ENCODE results near the gene TSPAN17. TPM values are rescaled to one million over a fixed set of nuclear protein-coding genes. Genes with fewer than 3 reads are reported as not detected.

TSPAN17 gene
- total RNA-seq, 1 donor from 2014 or later, result 27.1 TPM

DNA sequence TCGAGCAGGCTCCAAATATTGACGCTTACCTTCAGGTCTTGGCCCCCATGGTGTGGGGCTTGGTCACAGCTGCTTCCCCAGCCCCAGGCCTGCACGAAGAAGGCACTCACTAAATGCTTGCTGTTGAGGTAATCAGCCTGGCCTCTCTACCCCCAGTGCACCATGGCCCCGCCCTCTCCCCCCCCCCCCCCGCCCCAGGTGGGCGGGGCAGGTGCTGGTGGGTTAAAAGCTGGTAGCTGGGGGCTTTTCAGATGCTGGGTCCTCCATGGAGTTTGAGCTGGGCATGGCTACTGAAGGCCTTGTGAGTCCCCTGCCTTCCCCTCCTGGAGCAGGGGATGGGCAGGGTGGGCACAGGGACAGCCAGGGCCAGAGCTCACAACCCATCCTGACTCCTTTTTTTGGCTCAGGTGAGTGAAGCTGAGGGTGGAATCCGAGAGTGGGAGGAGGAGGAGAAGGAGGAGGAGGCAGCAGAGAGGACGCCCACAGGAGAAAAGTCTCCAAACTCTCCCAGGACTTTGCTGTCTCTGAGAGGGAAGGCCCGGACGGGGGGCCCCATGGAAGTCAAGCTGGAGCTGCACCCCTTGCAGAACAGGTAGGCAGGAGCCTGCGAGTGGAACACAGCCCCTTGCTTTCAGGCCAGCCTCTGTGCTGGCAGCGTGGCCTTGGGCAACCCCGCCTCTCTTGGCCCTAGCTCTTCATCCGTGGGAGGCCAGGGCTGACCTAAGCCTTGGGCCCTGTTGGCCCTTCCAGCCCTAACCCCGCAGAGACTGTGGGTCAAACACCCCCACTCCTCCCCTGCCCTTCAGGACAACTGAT lies 4.4 kb upstream of the TSPAN17 start:
- DNase-seq, result no peak

DNA sequence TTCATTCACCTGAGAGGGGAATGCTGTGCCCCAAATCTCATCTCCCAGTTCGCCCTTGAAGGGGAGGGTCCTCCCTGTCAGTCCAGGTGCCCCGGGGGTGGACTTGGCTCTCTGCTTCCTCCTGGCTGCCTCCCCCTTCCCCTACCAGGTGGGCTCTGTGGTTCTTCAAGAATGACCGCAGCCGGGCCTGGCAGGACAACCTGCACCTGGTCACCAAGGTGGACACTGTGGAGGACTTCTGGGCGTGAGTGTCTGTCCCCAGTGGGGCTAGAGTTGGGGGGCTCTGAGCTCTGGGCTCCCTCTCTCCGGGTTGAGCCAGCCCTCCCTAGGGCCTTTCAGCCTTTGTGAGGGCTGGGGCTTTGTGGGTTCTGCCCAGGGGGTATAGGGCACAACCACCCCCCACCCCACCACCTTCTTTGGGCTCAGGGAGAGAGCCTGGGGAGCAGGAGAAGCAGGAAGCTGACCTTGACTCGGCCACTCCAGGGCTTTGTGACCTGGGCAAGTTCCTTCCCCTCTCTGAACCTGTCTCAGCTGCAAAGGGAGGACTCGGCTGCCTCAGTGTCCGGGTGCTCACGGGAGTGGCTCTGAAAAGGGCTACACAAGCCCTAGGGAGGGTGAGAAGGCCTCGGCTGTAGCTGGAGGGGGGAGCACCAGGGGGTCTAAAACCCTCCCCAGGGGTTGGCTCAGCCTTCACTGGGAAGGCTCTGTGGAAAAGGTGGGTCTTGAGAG lies 3.6 kb upstream of the TSPAN17 start:
- no peak for DNase-seq

DNA sequence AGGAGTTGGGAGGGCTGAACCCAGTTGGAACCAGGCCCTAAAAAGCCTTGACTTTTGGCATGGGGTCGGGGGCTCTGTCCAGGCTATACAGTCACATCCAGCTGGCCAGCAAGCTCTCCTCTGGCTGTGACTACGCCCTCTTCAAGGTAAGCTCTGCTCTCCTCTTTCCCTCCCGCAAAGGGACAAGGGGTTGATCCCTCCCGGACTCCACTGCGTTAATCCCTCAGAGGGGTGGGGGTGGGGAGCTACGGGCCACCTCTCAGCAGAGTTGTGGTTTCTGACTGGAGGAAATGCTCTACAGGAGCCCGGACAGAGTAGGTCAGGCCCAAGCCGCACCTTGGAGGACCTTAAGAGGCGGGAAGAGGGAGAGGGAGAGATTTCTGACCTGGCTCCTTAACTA lies 3.0 kb upstream of the TSPAN17 start:
- no peak for DNase-seq

DNA sequence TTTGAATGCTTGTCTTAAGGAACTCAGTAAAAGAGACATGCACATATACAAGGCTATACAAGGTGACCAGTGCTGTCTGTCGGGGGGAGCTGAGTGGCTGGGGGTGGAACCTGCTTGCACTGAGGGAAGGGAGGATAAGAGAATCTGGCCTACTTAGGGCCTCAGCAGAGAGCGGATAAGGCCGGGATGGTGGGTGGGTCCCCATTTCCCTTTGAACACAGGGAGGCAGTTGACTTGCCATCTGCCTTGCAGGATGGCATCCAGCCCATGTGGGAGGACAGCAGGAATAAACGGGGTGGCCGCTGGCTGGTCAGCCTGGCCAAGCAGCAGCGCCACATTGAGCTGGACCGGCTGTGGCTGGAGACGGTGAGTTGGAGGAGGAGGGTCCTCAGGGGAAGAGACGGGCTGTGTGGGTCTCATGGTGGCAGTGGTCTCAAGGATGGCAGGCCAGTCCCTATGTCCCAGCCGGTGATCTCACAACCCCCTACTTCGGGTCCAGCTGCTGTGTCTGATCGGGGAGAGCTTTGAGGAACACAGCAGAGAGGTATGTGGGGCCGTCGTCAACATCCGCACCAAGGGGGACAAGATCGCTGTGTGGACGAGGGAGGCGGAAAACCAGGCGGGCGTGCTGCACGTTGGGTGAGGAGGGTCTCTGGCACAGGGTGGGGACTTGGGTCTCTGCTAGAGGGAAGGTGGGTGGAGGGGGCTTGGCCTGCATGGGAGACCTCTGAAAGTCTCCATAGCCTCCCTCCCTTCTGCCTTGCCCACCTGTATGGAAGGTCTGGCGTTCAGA lies 2.2 kb upstream of the TSPAN17 start:
- DNase-seq, result no peak

DNA sequence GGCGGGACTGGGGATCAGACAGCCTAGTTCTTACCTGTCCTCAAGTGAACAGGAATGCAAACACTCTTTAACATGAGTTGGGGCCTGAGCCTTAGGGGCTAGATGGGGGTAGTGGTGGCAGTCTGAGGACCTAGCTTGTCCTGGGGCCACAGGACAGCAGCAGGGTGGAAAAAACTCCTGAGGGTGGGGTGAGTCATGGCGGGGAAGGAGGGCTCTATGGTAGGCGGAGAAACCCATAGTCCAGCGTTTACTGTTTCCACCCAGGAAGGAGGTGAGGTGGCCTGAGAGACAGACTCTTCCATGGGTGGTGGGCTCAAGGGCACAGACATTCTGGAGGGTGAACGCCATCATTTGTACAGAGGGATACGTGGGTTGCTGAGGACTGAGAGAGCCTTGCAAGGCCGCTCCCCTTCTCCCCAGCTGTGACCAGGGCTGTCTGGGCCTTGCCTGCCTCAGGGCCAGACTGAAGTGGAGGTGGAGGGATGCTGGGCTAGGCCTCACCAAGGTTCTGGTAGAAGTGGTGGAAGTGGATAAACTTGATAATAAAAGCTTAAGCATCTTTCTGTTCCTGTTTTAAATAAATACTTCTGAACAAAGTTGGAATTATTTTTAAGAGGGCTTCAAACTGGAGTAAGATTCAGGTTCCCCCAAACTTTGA lies 1.1 kb upstream of the TSPAN17 start:
- DNase-seq, result no peak

DNA sequence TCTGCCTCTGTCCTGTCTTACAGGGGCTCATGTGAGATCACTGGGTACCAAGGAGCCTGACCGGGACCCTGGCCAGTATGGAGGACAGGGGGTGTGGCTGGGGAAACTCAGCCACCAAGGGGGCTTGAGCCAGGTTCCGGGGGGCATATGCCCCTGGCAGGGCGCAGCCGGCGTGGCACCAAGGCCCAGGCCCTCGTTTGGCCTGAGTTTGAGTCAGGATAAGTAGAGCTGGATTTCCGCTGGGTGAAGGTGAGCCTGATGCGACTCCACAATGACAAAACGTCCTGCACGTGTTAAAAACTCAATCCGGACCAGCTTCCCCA lies 616 bp upstream of the TSPAN17 start:
- DNase-seq, result no peak

DNA sequence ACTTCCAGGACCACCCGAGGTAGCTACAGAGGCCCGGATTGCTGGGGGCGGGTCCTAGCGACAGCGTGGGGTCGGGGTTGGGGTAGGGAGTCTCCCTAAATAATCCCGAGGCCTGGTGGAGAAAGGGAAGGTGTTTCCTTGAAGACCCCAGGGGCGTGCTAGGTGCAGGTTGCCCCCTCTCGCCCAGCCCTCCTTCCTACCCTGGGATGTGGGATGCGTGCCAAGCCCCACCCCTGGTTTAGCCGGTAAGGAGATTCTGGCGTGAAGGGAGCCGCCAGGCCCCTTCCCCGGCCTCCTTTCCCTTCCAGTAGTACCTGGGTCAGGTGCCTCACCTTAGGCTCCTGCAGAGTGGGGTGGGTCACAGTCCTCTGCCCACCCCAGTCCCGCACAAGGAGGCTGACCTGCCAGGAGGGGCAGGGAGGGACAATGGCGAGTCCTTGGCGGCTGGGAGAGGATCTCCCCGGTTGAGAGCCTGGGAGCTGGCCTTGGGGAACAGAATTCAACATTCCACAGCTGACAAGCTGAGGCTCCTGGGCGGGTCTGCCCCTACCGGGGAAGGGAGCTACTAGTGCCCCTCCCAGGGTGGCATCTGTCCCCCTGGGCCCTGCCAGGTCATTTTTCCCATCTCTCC lies 674 bp downstream of the TSPAN17 start:
- no peak for DNase-seq

DNA sequence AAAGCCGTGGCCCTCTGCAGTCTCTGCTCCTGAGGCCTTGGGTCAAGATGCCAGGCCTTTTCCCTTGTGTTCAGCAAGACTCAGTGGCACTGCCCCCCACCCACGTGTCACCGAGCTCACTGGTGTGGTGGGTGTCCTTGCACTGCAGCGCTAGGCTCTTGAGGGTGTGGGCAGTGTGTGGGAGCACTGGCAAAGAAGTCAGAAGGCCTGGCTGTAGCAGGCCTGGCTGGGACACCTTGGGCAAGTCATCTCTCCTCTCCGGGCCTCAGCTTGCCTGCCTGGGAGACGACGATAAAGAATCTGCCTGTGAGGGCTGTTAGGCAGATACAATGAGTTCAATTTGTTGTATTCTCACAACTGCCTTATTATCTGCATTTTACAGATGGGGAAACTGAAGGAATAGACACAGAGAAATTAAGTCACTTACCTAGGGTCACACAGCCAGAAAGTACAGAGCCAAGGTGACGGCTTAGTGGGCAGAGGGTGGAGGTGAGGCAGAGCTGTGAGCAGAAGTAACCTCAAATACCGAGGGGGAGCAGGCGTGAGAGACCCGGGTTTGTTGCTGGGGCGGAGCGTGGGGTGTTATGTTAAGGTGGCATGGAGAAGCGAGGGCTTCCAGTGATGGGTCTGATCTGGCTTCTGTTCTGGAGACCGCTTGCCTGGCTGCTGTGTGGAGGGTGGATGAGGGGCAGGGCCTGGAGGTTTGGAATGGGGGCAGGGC lies 1.4 kb downstream of the TSPAN17 start:
- DNase-seq, result no peak

DNA sequence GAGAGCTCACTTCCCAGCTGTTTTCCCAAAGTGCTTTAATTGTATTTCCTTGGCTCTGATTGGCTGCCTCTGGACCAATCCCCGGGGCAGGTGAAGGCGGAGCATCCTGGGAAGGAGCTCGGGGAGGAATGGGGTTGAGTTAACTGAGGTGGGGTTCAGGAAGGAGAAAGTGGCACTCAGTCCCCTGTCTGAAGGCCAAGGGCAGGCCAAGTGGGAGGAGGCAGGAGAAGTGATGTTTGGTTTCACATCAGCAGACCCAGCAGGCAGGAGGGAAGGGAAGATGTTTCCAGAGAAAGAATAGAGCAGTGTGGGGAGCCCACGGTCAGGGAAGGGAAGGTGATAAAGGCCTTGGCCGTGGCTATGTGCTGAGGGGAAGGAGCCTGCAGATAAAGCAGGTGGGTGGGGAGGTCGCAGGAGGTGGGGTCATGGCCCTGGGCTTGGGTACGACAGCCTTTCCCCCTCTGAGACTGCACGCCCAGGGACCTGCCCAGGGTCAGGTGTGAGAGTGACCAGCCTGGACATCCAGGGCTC lies 3.1 kb downstream of the TSPAN17 start:
- DNase-seq, result peak; percentile 29

DNA sequence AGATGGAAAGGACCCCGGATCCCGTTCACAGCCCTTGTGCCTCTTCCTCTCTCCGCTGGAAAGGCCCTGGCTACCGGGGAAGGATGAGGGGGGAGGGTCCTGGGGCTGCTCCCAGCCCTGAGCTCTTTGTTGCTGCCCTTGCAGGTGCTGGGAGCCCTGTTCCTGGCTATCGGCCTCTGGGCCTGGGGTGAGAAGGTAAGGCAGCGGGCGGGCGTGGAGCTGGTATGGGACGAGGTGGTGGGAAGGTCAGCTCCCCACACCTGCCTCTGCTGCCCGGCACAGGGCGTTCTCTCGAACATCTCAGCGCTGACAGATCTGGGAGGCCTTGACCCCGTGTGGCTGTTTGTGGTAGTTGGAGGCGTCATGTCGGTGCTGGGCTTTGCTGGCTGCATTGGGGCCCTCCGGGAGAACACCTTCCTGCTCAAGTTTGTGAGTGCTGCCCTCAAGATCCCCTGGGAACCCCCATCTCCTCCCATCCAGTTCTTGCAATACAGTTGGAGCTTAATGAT lies 4.2 kb downstream of the TSPAN17 start:
- DNase-seq, result no peak

DNA sequence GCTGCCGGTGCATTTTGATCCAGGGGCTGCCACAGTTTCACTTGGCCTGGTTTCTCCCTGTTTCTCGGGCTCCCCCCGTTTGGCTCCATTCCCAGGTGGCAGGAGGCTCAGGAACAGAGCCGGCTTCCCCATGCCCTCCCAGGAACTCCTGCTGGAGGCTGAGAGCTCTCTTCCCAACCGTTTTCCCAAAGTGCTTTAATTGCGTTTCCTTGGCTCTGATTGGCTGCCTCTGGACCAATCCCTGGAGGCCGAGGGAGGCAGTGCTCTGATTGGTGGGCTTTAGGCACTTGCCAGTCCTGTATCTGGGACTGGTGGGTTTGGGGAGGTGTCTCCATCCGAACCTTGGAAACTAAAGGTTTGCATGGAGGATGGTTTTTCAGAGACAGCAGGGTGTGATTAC lies 4.9 kb downstream of the TSPAN17 start:
- peak; percentile 34 for DNase-seq

DNA sequence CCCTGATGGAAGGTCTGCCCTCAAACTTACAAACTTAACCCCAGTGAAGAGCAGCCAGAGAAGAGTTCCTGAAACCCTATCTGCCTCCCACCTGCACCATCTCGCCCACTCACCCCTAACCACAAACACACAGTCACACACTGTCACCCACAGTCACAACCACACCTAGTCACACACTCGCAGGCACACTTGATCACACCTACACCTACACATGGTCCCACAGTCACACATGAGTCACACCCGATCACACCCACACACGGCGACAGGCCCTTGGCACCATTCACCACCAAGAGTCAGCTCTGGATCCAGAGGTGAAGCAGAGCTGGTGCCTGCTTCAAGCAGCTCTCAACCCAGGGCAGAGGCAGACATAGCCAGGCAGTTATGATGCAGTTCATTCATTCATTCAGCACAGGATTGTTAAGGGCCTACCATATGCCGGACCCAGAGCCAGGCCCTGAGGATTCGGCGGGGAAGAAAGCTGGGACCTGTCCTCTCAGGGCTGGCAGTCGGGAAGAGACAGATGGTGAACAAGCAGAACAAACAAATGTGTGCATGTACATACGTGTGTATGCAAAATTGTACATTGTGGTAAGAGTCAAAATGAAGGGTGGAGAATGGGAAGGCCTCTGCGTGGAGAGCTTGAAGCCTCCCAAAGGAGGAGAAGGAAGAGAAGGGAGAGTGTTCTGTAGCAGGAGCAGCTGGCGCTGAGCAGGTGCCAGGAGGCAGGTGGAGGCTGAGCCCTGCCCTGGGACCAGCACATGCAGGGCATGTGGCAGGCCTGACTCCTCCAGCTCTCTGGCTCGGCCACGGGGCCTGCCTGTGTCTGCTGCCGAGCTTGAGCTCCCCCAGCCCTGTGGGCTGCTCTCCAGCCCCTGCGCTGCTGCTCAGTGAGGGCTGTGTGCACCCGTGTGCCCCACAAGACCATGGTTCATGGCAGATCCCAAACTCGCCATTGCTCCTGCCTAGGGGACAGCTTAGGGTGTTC lies 6.4 kb downstream of the TSPAN17 start:
- DNase-seq, result peak; percentile 29

DNA sequence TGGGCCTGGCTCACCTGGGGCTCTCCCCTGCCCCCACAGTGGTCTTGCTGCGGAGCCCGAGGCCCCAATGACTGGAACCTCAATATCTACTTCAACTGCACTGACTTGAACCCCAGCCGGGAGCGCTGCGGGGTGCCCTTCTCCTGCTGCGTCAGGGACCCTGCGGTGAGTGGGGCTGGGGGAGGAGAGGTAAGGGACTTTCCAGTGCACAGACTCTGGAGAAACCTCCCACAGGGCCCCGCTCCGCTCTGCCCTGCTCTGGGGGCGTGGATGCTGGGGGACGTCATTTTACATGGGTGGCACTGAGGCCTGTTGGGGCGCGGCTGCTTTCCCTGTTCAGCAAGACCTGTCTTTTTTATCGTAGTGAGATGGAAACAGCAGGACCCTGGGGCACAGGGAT lies 7.6 kb downstream of the TSPAN17 start:
- no peak for DNase-seq

DNA sequence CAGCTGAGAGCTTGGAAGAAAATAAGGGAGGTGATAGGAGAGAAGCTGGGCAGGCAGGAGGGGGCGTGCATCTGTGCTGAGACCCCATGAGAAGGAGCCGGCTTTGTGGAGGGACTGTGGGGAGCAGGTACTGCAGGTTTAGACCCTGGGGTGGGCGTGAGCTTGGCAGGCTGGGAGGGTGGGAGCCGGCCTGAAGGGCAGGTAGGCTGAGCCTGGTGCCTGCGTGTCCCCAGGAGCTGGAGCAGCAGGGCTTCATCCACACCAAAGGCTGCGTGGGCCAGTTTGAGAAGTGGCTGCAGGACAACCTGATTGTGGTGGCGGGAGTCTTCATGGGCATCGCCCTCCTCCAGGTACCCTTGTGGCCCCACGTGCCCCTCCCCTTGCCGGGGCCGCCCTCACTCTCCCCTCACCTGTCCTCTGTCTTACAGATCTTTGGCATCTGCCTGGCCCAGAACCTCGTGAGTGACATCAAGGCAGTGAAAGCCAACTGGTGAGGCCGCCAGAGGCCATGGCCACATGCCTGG lies 9.2 kb downstream of the TSPAN17 start:
- no peak for DNase-seq

DNA sequence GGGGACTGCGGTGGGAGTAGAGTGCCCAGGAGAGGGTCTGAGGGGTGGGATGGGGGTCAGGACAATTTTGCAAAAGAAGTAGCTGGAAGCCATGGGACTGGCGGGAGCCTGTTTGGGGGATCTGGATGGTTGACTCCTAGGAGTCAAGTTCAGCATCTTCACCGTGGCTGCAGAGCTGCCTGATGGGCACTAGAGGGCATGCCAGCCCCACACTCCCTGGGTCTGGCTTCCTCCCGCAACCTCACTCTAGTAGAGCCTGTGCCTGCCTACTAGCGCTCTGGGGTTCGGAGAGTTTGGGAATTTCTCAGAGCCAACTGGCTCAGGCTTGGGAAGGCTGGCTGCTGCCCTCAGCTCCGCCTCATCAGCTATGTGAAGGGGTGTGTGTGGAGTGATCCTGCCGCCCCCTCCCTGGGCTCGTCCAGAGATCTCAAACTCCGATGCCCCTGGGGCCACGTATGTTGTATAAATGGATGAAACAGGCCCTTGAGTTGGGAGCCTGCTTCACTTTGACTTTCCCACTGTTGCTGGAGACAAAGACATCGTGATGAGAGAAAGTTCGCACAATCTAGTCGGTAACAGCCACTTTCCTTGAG lies 10.8 kb downstream of the TSPAN17 start:
- DNase-seq, result peak; percentile 70

DNA sequence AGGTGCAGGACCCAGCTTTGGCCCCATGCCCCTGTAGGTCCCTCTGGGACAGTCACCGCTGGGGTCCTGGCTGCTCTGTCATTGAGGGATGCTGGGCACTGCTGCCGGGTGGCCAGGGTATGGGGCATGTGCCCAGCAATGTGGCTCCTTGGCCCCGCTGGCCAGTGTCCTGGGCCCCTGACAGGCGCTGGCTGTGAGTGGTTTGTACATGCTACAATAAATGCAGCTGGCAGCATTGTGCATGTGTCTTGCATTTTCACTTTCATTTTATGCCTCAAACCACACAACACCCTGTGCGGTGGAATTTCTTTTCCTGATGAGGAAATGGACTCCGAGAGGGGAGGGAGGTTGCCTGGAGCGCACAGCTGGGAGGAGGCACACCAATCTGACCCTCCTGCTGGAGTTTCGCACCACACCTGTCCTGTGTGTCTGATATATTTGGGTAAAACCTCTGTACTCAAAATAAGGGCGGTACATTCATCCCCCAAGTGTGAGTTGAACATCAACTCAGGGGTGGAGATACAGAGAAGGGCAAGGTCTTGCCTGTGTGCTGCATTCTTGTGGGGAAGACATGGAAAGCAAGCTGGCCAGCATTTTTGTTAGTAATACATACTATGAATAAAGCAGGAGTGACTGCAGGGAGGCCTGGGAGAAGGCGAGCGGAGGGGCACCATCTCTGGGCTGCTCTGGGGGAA lies 11.7 kb downstream of the TSPAN17 start:
- DNase-seq, result no peak

DNA sequence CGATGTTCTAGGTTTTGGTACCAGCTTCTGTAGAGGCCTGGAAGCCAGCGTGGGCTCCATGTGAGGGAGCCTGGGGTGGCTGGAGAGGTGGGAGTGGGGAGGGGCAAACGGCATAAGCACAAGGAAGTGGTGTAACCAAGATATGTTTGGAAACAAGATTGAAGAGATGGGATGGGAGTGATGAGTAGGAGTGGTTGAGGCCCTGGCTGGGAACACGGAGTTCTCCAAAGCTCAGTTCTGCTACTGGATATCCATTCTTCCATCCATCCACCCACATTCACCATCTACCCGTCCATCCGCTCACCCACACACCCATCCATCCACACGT lies 12.2 kb downstream of the TSPAN17 start:
- no peak for DNase-seq

DNA sequence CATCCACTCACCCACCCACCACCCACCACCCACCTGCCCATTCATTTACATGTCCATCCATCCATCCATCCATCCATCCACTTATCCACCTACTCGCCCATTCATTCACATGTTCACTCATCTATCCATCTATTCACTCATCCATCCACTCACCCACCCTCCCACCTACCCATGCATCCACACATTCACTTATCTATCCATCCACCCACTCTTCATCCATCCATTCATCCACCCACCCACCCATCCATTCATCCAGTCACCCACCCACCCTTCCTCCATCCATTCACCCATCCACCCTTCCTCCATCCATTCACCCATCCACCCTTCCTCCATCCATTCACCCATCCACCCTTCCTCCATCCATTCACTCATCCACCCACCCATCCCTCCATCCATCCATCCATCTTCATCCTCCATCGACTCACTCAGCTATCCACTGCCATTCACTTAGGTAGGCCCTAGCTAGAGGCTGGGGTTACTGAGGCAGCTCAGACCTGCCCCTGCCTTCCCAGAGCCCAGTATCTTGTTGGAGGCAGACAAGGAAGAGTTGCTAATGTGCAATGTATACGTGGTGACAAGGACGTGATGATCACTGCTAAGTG lies 12.7 kb downstream of the TSPAN17 start:
- DNase-seq, result no peak
